Measurements from ENCODE around the gene KCNF1.

The KCNF1 gene

GRCh38 chr2:10875126-10875525 lies 36.6 kb upstream of the KCNF1 start:
- H3K9me2 ChIP-seq (replicated peaks; ENCODE audit: insufficient read depth, low read length): no peaks in the 10 kb centered on the region
- no peaks in the 10 kb centered on the region for H3K79me2 ChIP-seq (ENCODE audit: low read length)
- DNase-seq: peak; percentile 17
- H3F3A ChIP-seq (ENCODE audit: insufficient read depth, low read length): no peaks in the 10 kb centered on the region
- no peak overlapping the region for H3K4me3 ChIP-seq (ENCODE audit: low read length)
- TF ChIP-seq EZH2 (optimal IDR thresholded peaks at IDR 0.05; ENCODE audit: low read depth, low read length) (no peak), EZH2phosphoT487 (IDR thresholded peaks at IDR 0.05; ENCODE audit: low read length) (no peak)
- TF ChIP-seq, protein P1, sequence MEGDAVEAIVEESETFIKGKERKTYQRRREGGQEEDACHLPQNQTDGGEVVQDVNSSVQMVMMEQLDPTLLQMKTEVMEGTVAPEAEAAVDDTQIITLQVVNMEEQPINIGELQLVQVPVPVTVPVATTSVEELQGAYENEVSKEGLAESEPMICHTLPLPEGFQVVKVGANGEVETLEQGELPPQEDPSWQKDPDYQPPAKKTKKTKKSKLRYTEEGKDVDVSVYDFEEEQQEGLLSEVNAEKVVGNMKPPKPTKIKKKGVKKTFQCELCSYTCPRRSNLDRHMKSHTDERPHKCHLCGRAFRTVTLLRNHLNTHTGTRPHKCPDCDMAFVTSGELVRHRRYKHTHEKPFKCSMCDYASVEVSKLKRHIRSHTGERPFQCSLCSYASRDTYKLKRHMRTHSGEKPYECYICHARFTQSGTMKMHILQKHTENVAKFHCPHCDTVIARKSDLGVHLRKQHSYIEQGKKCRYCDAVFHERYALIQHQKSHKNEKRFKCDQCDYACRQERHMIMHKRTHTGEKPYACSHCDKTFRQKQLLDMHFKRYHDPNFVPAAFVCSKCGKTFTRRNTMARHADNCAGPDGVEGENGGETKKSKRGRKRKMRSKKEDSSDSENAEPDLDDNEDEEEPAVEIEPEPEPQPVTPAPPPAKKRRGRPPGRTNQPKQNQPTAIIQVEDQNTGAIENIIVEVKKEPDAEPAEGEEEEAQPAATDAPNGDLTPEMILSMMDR (IDR thresholded peaks at IDR 0.05; ENCODE audit: low read length): no peak
- no peak overlapping the region for H3K27ac ChIP-seq (ENCODE audit: low read length)
- no peaks in the 10 kb centered on the region for H3K9me3 ChIP-seq (replicated peaks; ENCODE audit: insufficient read depth, low read length)
- H3K4me2 ChIP-seq (ENCODE audit: low read depth, low read length): no peak overlapping the region
- no peaks in the 10 kb centered on the region for H3K36me3 ChIP-seq (replicated peaks; ENCODE audit: insufficient read depth, low read length)
- H4K20me1 ChIP-seq (ENCODE audit: insufficient read depth, low read length): no peaks in the 10 kb centered on the region
- 0 out of 2 replicates have a peak, but pooled peaks cover 4% of the 10 kb centered on the region for H3K4me1 ChIP-seq (ENCODE audit: low read length)
- no peak overlapping the region for H3K9ac ChIP-seq (ENCODE audit: low read length)
- no peaks in the 10 kb centered on the region for H3K27me3 ChIP-seq (replicated peaks; ENCODE audit: insufficient read depth, low read length)
- H2AFZ ChIP-seq (ENCODE audit: low read length): no peak overlapping the region

GRCh38 chr2:10876394-10876793 lies 35.3 kb upstream of the KCNF1 start:
- Histone ChIP-seq H3K36me3 (replicated peaks; ENCODE audit: insufficient read depth, low read length) (no peaks in the 10 kb centered on the region), H3K9me3 (replicated peaks; ENCODE audit: insufficient read depth, low read length) (no peaks in the 10 kb centered on the region), H3K4me2 (ENCODE audit: low read depth, low read length) (no peak overlapping the region), H3K79me2 (ENCODE audit: low read length) (no peaks in the 10 kb centered on the region), H3K27ac (ENCODE audit: low read length) (no peak overlapping the region), H3K27me3 (replicated peaks; ENCODE audit: insufficient read depth, low read length) (no peaks in the 10 kb centered on the region), H3K9me2 (replicated peaks; ENCODE audit: insufficient read depth, low read length) (no peaks in the 10 kb centered on the region), H3K9ac (ENCODE audit: low read length) (no peak overlapping the region), H3F3A (ENCODE audit: insufficient read depth, low read length) (no peaks in the 10 kb centered on the region), H3K4me1 (ENCODE audit: low read length) (0 out of 2 replicates have a peak, but pooled peaks cover 4% of the 10 kb centered on the region), H2AFZ (ENCODE audit: low read length) (no peak overlapping the region), H3K4me3 (ENCODE audit: low read length) (no peak overlapping the region), H4K20me1 (ENCODE audit: insufficient read depth, low read length) (no peaks in the 10 kb centered on the region)
- TF ChIP-seq, protein P1 (IDR thresholded peaks at IDR 0.05; ENCODE audit: low read length): no peak
- TF ChIP-seq EZH2 (optimal IDR thresholded peaks at IDR 0.05; ENCODE audit: low read depth, low read length) (no peak), EZH2phosphoT487 (IDR thresholded peaks at IDR 0.05; ENCODE audit: low read length) (no peak)
- no peak for DNase-seq

GRCh38 chr2:10876963-10877362 lies 34.8 kb upstream of the KCNF1 start:
- H3K79me2 ChIP-seq (ENCODE audit: low read length): no peaks in the 10 kb centered on the region
- no peaks in the 10 kb centered on the region for H4K20me1 ChIP-seq (ENCODE audit: insufficient read depth, low read length)
- no peak overlapping the region for H3K27ac ChIP-seq (ENCODE audit: low read length)
- H3K9ac ChIP-seq (ENCODE audit: low read length): no peak overlapping the region
- H3K9me3 ChIP-seq (replicated peaks; ENCODE audit: insufficient read depth, low read length): no peaks in the 10 kb centered on the region
- H3K27me3 ChIP-seq (replicated peaks; ENCODE audit: insufficient read depth, low read length): no peaks in the 10 kb centered on the region
- H3K4me1 ChIP-seq (ENCODE audit: low read length): 0 out of 2 replicates have a peak, but pooled peaks cover 4% of the 10 kb centered on the region
- H2AFZ ChIP-seq (ENCODE audit: low read length): no peak overlapping the region
- no peaks in the 10 kb centered on the region for H3K9me2 ChIP-seq (replicated peaks; ENCODE audit: insufficient read depth, low read length)
- DNase-seq: no peak
- H3K4me2 ChIP-seq (ENCODE audit: low read depth, low read length): no peak overlapping the region
- H3K36me3 ChIP-seq (replicated peaks; ENCODE audit: insufficient read depth, low read length): no peaks in the 10 kb centered on the region
- no peak overlapping the region for H3K4me3 ChIP-seq (ENCODE audit: low read length)
- TF ChIP-seq, protein P1 (IDR thresholded peaks at IDR 0.05; ENCODE audit: low read length): no peak
- no peak for TF ChIP-seq EZH2phosphoT487 (IDR thresholded peaks at IDR 0.05; ENCODE audit: low read length)
- no peak for TF ChIP-seq EZH2 (optimal IDR thresholded peaks at IDR 0.05; ENCODE audit: low read depth, low read length)
- H3F3A ChIP-seq (ENCODE audit: insufficient read depth, low read length): no peaks in the 10 kb centered on the region
